Esophagus squamous epithelium (tissue), 5 donors: ENCODE data around the gene LRP11. TPM values are rescaled to one million over a fixed set of nuclear protein-coding genes. Genes with fewer than 3 reads are reported as not detected.
"Not testable (repeated sequence)": the region's sequence is repeated elsewhere in the genome, so short reads cannot be mapped to it uniquely, and the experiment has no call there.

Experiments
- DNase-seq: peaks from one replicate; lab custom pipeline; 2025; lab: John Stamatoyannopoulos, UW
- H3K27ac ChIP-seq, 4 donors: fragments of 200-600 bp; sonication (generic); one replicate each; pipeline ENCODE4 v1.5.1; 2016 to 2019; ENCODE audit warnings: mild to moderate bottlenecking in 1 of 4
- H3K27me3 ChIP-seq, 4 donors: fragments of 200-600 bp; sonication (generic); 1 replicate in 3 of 4; 2 replicates in 1 of 4; pipeline versions ENCODE4 v1.5.1 to v1.6.0; 2017 to 2021; ENCODE audit warnings: antibody characterized with exemption in 1 of 4
- H3K36me3 ChIP-seq, 3 donors: fragments of 200-600 bp; sonication (generic); one replicate each; pipeline ENCODE4 v1.5.1; 2016 to 2019
- H3K4me1 ChIP-seq, 3 donors: fragments of 200-600 bp; sonication (generic); one replicate each; pipeline ENCODE4 v1.5.1; 2017 to 2019
- H3K4me3 ChIP-seq, 4 donors: fragments of 200-600 bp; sonication (generic); 1 replicate in 3 of 4; 2 replicates in 1 of 4; pipeline ENCODE4 v1.5.1; 2016 to 2019; ENCODE audit warnings: mild to moderate bottlenecking in 2 of 4, moderate library complexity in 1 of 4
- H3K9me3 ChIP-seq, 3 donors: fragments of 200-600 bp; sonication (generic); one replicate each; pipeline ENCODE4 v1.5.1; 2016 to 2019
- CTCF ChIP-seq, 6 experiments: fragments of 450-650 bp in 4 of 6; fragments of 200-600 bp in 2 of 6; sonication (generic) in 2 of 6; IDR thresholded peaks; one replicate each; pipeline ENCODE4 v1.5.1; 2016 to 2019; ENCODE audit warnings: antibody characterized with exemption in 6 of 6, mild to moderate bottlenecking in 4 of 6, moderate library complexity in 4 of 6
- POLR2A ChIP-seq, 4 donors: fragments of 450-650 bp; IDR thresholded peaks; one replicate each; pipeline ENCODE4 v1.6.1; 2017; ENCODE audit warnings: antibody characterized with exemption in 4 of 4, mild to moderate bottlenecking in 4 of 4, moderate library complexity in 3 of 4
- WGBS, 2 donors: methylation state at CpG; one replicate each; pipeline ENCODE4 v1.1.5; 2018; 5-methylcytosine and 5-hydroxymethylcytosine counted together
- intact Hi-C: fragments of 100-400 bp; cut with DNase I; formaldehyde crosslinking; loops from one replicate; pipeline ENCODE4 v1.15.0; 2022
- total RNA-seq, 4 donors: library from RNA; depleted of rRNA; stranded (reverse); fragments of >200 nt; gene quantifications; one replicate each; pipeline ENCODE4 v1.1.0, GENCODE V29; 2016
- donor health status: DM: yes; HTN: yes; CAD: no.

Gene LRP11
- total RNA-seq, 4 donors from 2014 or later, result 40.2 to 74.9 (median 58.4) TPM

DNA sequence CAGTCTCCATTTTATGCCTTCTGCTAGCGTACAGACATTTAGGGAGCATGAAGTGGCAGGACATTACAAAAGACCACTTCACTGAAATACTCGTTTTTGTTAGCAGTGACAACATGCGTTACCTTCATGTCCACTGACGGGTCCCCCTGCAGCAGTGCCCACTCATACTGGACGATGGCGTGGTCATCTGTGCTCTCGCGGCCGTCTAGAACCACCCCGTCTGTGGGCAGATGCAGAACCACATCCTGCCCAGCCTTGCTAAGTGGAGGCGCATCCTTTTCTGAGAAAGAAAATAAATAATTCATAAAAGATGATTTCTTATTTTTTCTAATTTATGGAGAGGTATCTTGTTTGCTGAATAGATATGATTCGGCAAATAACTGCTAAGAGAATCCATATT is 11.3 kb downstream of the LRP11 start:
- Histone ChIP-seq H3K27ac (peak overlapping the region; percentile 72 to 89 (median 78)), H3K27me3 (no peaks in the 10 kb centered on the region), H3K4me1 (peaks cover 12 to 72% (median 27%) of the 10 kb centered on the region in 3 donors), H3K36me3 (peaks cover 0 to 24% (median 0%) of the 10 kb centered on the region in 3 donors), H3K9me3 (no peaks in the 10 kb centered on the region), H3K4me3 (peak overlapping the region in 2 of 4 donors; percentile 8 to 9)
- DNase-seq, result no peak
- WGBS, 2 donors, result 76 to 91% methylated on average over 12 of the region's 12 CpGs
- TF ChIP-seq POLR2A (IDR thresholded peaks at IDR 0.05) (no peak), CTCF (IDR thresholded peaks at IDR 0.05) (no peak)
- intact Hi-C loops, result no loop called here

- 14 to 36% methylated on average over 6 of the region's 6 CpGs for WGBS, 2 donors
- intact Hi-C loops, result no loop called here
- Histone ChIP-seq H3K9me3 (no peaks in the 10 kb centered on the region), H3K36me3 (peaks cover 0 to 24% (median 0%) of the 10 kb centered on the region in 3 donors), H3K4me3 (peak overlapping the region in 2 of 4 donors; percentile 8 to 9), H3K4me1 (peaks cover 14 to 72% (median 29%) of the 10 kb centered on the region in 3 donors), H3K27ac (peak overlapping the region; percentile 72 to 89 (median 78)), H3K27me3 (no peaks in the 10 kb centered on the region)
- no peak for TF ChIP-seq POLR2A (IDR thresholded peaks at IDR 0.05)
- TF ChIP-seq CTCF (IDR thresholded peaks at IDR 0.05), result no peak
- DNase-seq, result no peak
Observed at GRCh38 chr6:149852180-149852579, 12.0 kb downstream of the LRP11 start.

DNA sequence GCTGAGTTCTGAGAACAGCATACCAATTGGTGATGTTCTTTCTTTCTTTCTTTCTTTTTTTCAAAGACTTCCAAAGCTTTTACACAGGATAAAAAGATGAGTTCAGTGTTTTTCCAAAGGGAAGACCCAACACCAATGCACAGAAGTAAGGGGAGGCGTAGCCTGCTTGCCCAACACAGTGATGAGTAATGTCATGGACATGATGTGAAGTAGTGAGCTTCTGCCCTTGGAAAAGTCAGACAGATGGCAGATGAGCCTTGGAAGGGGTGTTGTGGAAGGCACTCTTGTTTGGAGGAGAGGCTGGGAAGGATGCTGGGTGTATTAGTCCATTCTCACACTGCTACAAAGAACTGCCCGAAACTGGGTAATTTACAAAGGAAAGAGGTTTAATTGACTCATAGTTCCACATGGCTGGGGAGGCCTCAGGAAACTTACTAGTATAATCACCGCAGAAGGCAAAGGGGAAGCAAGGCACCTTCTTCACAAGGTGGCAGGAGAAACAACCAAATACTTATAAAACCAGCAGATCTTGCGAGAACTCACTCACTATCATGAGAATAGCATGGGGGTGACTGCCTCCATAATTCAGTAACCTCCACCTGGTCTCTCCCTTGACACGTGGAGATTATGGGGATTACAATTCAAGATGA is 12.6 kb downstream of the LRP11 start:
- H3K4me1 ChIP-seq, result peaks cover 15 to 72% (median 28%) of the 10 kb centered on the region in 3 donors
- peak overlapping the region; percentile 72 to 89 (median 78) for H3K27ac ChIP-seq
- peaks cover 0 to 24% (median 0%) of the 10 kb centered on the region in 3 donors for H3K36me3 ChIP-seq
- intact Hi-C loops, result no loop called here
- TF ChIP-seq POLR2A (IDR thresholded peaks at IDR 0.05) (no peak), CTCF (IDR thresholded peaks at IDR 0.05) (no peak)
- no peaks in the 10 kb centered on the region for H3K9me3 ChIP-seq
- WGBS, 2 donors, result 75 to 84% methylated on average over 5 of the region's 5 CpGs
- no peak overlapping the region for H3K4me3 ChIP-seq
- DNase-seq, result no peak
- H3K27me3 ChIP-seq, result no peaks in the 10 kb centered on the region

GRCh38 chr6:149848343-149848742 is 15.8 kb downstream of the LRP11 start:
- intact Hi-C loops, H3K27me3 ChIP-seq, H3K4me3 ChIP-seq, H3K9me3 ChIP-seq, DNase-seq: not testable (repeated sequence)
- H3K4me1 ChIP-seq, result peaks cover 18 to 48% (median 22%) of the 10 kb centered on the region in 3 donors
- 70 to 96% methylated on average over 4 of the region's 4 CpGs for WGBS, 2 donors
- H3K27ac ChIP-seq, result peak overlapping the region in 3 of 4 donors; percentile 60 to 76 (median 67)
- peaks cover 0 to 30% (median 0%) of the 10 kb centered on the region in 3 donors for H3K36me3 ChIP-seq

DNA sequence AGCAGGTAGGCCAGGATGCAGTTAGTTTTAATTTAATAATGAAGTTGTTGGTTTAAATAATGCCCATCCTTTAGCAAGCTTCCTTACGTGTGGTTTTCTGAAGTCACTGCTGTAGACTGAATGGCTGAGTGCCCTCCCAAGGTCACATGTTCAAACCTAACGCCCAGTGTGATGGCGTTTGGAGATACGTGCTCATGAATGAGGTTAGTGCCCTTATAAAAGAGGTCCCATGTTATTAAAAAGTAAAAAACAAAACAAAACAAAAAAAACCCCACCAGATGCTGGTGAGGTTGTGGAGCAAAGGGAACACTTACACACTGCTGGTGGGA is 16.3 kb downstream of the LRP11 start:
- intact Hi-C loops, result no loop called here
- Histone ChIP-seq H3K27ac (peak overlapping the region in 3 of 4 donors; percentile 60 to 76 (median 67)), H3K4me3 (no peak overlapping the region), H3K36me3 (peaks cover 0 to 34% (median 0%) of the 10 kb centered on the region in 3 donors), H3K27me3 (no peaks in the 10 kb centered on the region), H3K9me3 (no peaks in the 10 kb centered on the region), H3K4me1 (peaks cover 18 to 44% (median 22%) of the 10 kb centered on the region in 3 donors)
- no peak for DNase-seq
- WGBS, 2 donors, result 40 to 50% methylated on average over 4 of the region's 4 CpGs
- no peak for TF ChIP-seq CTCF (IDR thresholded peaks at IDR 0.05)
- TF ChIP-seq POLR2A (IDR thresholded peaks at IDR 0.05), result no peak
